ENCODE results near the gene SCAMP4. TPM values are rescaled to one million over a fixed set of nuclear protein-coding genes. Genes with fewer than 3 reads are reported as not detected.

SCAMP4 gene
- total and polyA plus RNA-seq, 2 experiments from 2014 or later: 69.3 to 89.8 TPM

DNA sequence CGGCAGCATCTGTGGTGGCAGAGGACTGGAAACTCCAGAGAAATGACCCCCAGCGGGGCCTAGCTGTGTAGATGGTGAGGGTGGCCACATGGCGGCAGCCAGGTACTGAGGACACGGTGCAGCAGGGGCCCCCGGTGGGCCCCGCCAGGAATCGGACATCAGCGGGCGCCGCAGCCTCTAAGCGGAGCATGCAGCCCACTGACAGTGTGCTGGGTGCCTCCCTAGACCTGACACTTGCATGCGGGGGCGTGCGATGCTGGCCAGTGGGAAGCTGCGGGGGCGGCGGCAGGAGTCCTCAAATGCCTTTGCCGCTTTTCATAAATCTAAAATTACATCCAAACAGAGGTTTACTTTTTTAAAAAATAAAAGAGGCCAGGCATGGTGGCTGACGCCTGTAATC lies 16.1 kb downstream of the SCAMP4 start:
- Histone ChIP-seq H2AFZ (no peak overlapping the region), H3K27me3 (no peaks in the 10 kb centered on the region), H4K20me1 (ENCODE audit: insufficient read depth, poor library complexity, severe bottlenecking) (no peaks in the 10 kb centered on the region), H3K9me3 (ENCODE audit: low read depth) (no peaks in the 10 kb centered on the region), H3K27ac (no peak overlapping the region), H3K36me3 (replicated peaks; ENCODE audit: insufficient read depth, low read depth) (no peaks in the 10 kb centered on the region), H3K4me1 (ENCODE audit: insufficient read depth) (no peaks in the 10 kb centered on the region), H3K9me2 (replicated peaks; ENCODE audit: insufficient read depth) (no peaks in the 10 kb centered on the region), H3K79me2 (no peaks in the 10 kb centered on the region), H3K4me3 (no peak overlapping the region), H3K4me2 (no peak overlapping the region)
- whole genome bisulfite sequencing (ENCODE audit: low lambda C conversion rate, missing lambda C conversion rate): 97% methylated on average over 19 of the region's 19 CpGs
- TF ChIP-seq CTCF (IDR thresholded peaks at IDR 0.05; ENCODE audit: poor library complexity) (no peak), EZH2 (IDR thresholded peaks at IDR 0.05; ENCODE audit: borderline replicate concordance) (no peak), EZH2phosphoT487 (IDR thresholded peaks at IDR 0.05; ENCODE audit: low read depth, severe bottlenecking, unreplicated experiment) (no peak)
- no peak for DNase-seq (ENCODE audit: low spot score)

DNA sequence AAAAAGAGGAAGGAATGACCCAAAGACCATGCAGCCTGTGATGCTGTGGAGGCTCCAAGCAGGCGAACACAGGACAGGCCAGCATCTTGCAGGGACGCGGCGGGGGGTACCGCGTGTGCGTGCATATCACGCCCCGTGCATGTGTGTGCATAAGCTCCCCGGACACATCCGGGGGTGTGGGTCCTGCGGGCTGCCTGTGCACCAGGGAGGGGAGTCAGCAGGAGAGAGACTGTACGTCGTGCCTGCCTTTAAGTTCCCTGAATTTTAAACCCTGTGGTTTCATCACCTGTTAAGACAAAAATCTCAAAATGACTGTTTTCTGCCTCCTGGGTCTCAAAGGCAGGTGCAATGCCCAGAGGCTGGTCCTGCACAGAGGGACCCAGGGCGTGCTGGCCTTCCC lies 16.6 kb downstream of the SCAMP4 start:
- DNase-seq (ENCODE audit: low spot score): no peak
- H3K9me3 ChIP-seq (ENCODE audit: low read depth): no peaks in the 10 kb centered on the region

GRCh38 chr19:1922803-1923202 lies 17.6 kb downstream of the SCAMP4 start:
- Histone ChIP-seq H3K4me1 (ENCODE audit: insufficient read depth) (no peaks in the 10 kb centered on the region), H3K27ac (no peak overlapping the region), H2AFZ (no peak overlapping the region), H3K79me2 (no peaks in the 10 kb centered on the region), H3K27me3 (no peaks in the 10 kb centered on the region), H3K36me3 (replicated peaks; ENCODE audit: insufficient read depth, low read depth) (no peaks in the 10 kb centered on the region), H3K9me2 (replicated peaks; ENCODE audit: insufficient read depth) (no peaks in the 10 kb centered on the region), H3K4me3 (no peak overlapping the region), H3K4me2 (no peak overlapping the region), H4K20me1 (ENCODE audit: insufficient read depth, poor library complexity, severe bottlenecking) (no peaks in the 10 kb centered on the region), H3K9me3 (ENCODE audit: low read depth) (no peaks in the 10 kb centered on the region)
- TF ChIP-seq EZH2 (IDR thresholded peaks at IDR 0.05; ENCODE audit: borderline replicate concordance) (no peak), CTCF (IDR thresholded peaks at IDR 0.05; ENCODE audit: poor library complexity) (no peak), EZH2phosphoT487 (IDR thresholded peaks at IDR 0.05; ENCODE audit: low read depth, severe bottlenecking, unreplicated experiment) (no peak)
- 94% methylated on average over 23 of the region's 23 CpGs for WGBS (ENCODE audit: low lambda C conversion rate, missing lambda C conversion rate)
- DNase-seq (ENCODE audit: low spot score): no peak

More for the DNA sequence above, 16.6 kb downstream of the SCAMP4 start:
- H3K79me2 ChIP-seq: no peaks in the 10 kb centered on the region
- H4K20me1 ChIP-seq (ENCODE audit: insufficient read depth, poor library complexity, severe bottlenecking): no peaks in the 10 kb centered on the region
- H3K4me1 ChIP-seq (ENCODE audit: insufficient read depth): no peaks in the 10 kb centered on the region
- H3K27ac ChIP-seq: no peak overlapping the region
- TF ChIP-seq EZH2 (IDR thresholded peaks at IDR 0.05; ENCODE audit: borderline replicate concordance) (no peak), EZH2phosphoT487 (IDR thresholded peaks at IDR 0.05; ENCODE audit: low read depth, severe bottlenecking, unreplicated experiment) (no peak), CTCF (IDR thresholded peaks at IDR 0.05; ENCODE audit: poor library complexity) (no peak)
- no peak overlapping the region for H3K4me2 ChIP-seq
- no peaks in the 10 kb centered on the region for H3K27me3 ChIP-seq
- H3K4me3 ChIP-seq: no peak overlapping the region
- no peaks in the 10 kb centered on the region for H3K9me2 ChIP-seq (replicated peaks; ENCODE audit: insufficient read depth)
- WGBS (ENCODE audit: low lambda C conversion rate, missing lambda C conversion rate): 96% methylated on average over 15 of the region's 15 CpGs
- H3K36me3 ChIP-seq (replicated peaks; ENCODE audit: insufficient read depth, low read depth): no peaks in the 10 kb centered on the region
- no peak overlapping the region for H2AFZ ChIP-seq

GRCh38 chr19:1923319-1923718 lies 18.1 kb downstream of the SCAMP4 start:
- DNase-seq (ENCODE audit: low spot score): no peak
- WGBS (ENCODE audit: low lambda C conversion rate, missing lambda C conversion rate): 98% methylated on average over 8 of the region's 8 CpGs
- no peaks in the 10 kb centered on the region for H3K9me2 ChIP-seq (replicated peaks; ENCODE audit: insufficient read depth)
- H3K36me3 ChIP-seq (replicated peaks; ENCODE audit: insufficient read depth, low read depth): no peaks in the 10 kb centered on the region
- H3K4me1 ChIP-seq (ENCODE audit: insufficient read depth): no peaks in the 10 kb centered on the region
- H3K27me3 ChIP-seq: no peaks in the 10 kb centered on the region
- H4K20me1 ChIP-seq (ENCODE audit: insufficient read depth, poor library complexity, severe bottlenecking): no peaks in the 10 kb centered on the region
- TF ChIP-seq CTCF (IDR thresholded peaks at IDR 0.05; ENCODE audit: poor library complexity) (no peak), EZH2 (IDR thresholded peaks at IDR 0.05; ENCODE audit: borderline replicate concordance) (no peak), EZH2phosphoT487 (IDR thresholded peaks at IDR 0.05; ENCODE audit: low read depth, severe bottlenecking, unreplicated experiment) (no peak)
- no peak overlapping the region for H2AFZ ChIP-seq
- no peaks in the 10 kb centered on the region for H3K79me2 ChIP-seq
- no peaks in the 10 kb centered on the region for H3K9me3 ChIP-seq (ENCODE audit: low read depth)
- no peak overlapping the region for H3K4me3 ChIP-seq
- H3K27ac ChIP-seq: no peak overlapping the region
- H3K4me2 ChIP-seq: no peak overlapping the region

Data from hepatocyte (in vitro differentiated cells).